Right lobe of liver (tissue), 4 donors: ENCODE data around the gene DCAF10.

Experiments
- CTCF ChIP-seq, 4 donors: fragments of 200-600 bp in 3 of 4; fragments of 450-650 bp in 1 of 4; IDR thresholded peaks; one replicate each; pipeline versions ENCODE4 v1.5.1 to v1.8.0; 2016 to 2022; ENCODE audit warnings: antibody characterized with exemption in 4 of 4, mild to moderate bottlenecking in 2 of 4
- POLR2A ChIP-seq: fragments of 450-650 bp; IDR thresholded peaks from one replicate; pipeline ENCODE4 v1.6.1; 2017; ENCODE audit warnings: antibody characterized with exemption, mild to moderate bottlenecking
- donor health status: DM: no; HTN: no; CAD: no.
- donor health status: DM: no; HTN: no; CAD: no.
- donor health status: DM: no; HTN: yes; CAD: no.

- no peak for TF ChIP-seq CTCF (IDR thresholded peaks at IDR 0.05)
- TF ChIP-seq POLR2A = no peak
Measured at GRCh38 chr9:37852222-37852621, 51.6 kb downstream of the DCAF10 start.
